CD4-positive, alpha-beta T cell treated with Interleukin-21 for 1 hour (primary cell): Measurements from ENCODE around the gene SHBG.
A peak's percentile ranks its signal among the peaks of the same experiment; 100 is the strongest.

Experiments used
- DNase-seq: peaks from one replicate; pipeline ENCODE4 v3.0.0-alpha.2; 2020

SHBG gene

DNA sequence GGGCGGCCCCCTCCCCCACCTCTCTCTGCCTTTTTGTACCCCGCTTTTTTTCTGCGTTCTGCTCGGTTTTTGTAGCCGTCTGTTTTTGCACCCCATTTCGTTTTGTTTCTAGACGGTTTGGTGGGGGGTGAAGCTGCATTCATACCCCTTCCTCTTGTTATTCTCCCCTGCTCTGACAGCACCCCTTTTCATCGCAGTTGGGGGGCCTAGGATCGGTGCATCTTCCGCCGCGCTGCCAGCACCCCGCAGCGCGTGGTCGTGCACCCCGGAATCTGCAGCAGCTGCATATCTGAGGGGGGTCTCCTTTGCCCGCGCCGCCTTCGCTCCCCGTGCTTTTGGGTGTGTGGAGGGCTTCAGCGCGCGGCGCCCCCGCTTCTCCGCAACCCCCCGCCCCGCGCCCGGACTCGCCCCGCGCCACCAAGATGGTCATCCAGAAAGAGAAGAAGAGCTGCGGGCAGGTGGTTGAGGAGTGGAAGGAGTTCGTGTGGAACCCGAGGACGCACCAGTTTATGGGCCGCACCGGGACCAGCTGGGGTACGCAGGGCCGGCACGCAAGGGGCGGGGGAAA is 21.2 kb downstream of the SHBG start:
- DNase-seq, result no peak

DNA sequence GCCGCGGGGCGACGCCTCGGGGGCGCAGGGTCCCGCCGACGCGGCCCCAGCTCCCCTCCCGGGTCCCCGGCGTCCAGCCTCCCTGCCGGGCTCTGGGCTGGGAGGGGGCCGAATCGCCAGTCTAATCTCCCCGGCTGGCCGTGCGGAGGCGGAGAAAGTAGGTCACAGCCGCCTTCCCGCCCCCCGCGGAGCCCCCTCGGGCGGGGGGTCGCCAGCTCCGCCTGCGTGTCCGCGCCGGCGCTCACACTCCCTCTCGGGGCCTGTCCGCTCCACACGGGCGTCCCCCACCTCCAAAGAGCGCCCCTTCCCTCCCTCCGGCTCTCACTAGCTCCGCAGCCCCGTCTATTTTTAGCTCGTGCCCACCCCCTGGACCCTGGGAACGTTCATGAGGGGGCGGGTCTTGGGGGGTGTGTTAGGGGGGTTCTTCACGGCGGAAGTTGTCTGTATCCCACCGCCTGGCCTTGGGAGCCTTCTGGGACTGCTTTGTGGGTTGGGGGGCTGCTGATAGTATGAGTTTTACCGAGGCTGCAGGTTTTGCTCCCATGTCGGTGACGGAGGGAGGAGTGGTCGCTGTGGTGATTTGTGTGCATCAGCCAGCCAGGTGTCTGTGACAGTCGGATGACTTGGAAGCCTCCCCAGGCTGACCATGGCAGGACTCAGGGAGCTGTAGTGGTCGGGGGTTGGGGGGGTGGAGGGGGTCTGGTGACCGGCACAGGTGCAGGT is 21.9 kb downstream of the SHBG start:
- no peak for DNase-seq

DNA sequence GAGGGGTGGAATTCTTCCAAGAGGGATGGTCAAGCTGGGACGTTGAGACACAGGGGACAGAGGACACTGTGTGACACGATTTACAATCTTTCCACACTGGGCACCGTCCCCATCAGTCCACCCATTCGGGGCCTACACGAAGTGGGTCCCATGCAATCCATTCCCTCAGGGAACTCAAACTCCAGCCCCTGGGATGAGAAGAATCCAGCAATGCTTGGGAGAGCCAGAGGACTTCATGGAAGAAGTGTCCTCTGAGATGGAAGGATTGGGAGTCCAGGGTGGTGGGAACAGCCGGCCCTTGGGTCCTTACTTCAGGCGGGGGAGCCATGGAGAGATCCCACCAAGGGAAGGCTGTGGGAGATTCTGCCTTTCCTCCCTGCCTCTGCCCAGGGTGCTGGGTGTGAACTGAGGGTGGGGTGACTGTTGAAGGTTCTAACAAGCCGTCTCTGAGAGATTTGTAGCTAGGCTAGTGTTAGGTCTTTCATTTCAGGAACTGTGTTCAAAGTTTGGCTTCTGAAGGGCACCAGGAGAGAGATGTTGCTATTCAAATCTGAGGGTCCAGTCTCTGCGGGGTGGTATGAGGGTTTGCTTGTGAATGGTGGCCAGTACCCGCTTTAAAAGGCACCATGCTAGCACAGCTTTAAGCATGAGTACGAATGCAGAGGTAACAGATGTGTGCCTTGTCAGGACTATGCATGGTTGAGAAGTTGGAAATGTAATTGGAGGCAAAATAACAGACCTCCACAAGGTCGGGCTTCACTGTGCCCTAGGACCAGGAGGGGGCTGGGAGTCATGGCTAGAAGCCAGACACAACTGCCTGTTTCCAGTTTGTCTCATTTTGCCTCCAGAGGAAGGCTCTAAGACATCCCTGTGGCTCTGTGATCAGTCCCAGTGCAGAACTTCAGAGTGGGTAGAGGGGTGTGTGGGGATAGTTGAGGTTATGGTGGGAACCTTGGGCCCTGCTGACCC is 22.7 kb downstream of the SHBG start:
- DNase-seq, result no peak

DNA sequence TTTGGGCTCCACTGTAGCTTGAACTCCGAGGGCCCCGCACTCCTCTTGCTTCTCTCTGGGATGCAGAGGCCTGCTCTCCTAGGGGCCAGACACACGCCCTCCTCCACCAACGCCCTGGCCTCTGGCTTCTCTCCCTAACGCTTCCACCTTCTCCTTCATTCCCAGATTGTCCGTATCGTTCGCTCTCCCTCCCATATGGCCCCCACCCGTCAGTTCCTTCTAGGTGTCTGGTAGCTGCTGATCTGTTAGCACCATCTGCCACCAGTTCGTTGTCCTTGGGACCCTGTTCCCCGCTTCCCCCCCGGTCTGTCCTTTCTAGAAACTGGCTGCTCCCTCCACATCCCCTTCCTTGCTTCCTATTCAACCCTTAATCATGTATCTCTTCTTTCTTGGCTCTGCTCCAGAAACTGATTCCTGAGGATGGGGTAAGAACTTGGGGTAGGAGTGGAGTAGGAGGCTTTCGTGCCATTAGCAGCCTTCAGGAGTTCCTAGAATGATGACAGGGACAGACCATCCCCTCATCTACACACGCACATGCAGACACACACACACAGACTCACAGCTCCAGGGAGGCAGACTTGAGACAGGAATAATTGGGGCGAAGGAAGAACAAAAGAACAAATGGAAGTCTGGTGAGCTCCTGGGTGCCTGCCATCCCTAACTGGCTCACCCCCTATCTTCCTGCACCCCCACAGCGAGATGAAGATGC is 25.1 kb downstream of the SHBG start:
- DNase-seq, result no peak

DNA sequence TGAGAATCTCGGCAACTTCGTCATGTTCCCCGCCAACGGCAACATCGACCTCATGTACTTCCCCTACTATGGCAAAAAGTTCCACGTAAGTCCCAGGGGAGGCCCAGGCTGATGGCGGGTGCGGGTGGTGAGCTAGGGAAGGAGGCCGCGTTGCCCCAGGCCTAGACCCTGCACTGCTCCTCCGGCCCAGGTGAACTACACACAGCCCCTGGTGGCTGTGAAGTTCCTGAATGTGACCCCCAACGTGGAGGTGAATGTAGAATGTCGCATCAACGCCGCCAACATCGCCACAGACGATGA is 25.6 kb downstream of the SHBG start:
- no peak for DNase-seq

DNA sequence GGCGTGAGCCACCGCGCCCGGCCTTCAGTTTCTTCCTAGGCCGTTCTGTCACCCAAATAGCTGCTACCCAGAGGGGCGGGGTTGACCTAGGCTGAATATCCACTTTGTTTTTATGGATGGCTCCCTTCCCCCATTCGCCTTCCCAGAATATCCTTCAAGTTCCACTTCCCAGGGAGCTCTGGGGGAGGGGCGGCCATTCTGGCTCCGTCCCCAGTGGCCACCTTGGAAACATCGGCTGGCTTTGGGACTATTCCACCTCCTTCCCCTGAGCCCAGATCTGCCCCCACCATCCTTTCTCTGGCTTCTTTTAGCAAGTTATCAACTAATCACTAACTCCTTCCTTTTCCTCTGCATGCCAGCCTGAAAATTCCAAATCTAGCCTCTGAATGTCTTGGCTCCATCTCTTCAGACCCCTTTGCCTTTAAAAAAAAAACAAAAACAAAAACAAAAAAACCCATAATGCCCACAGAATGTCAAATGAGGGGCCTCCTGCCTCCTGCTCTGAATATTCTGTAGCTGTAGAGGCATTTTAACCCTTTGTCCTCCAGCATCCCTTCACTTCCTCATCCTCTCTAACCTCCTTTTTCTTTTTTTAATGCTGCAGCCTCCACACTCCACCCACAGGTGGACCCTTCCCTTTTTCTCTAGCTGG is 27.1 kb downstream of the SHBG start:
- no peak for DNase-seq

DNA sequence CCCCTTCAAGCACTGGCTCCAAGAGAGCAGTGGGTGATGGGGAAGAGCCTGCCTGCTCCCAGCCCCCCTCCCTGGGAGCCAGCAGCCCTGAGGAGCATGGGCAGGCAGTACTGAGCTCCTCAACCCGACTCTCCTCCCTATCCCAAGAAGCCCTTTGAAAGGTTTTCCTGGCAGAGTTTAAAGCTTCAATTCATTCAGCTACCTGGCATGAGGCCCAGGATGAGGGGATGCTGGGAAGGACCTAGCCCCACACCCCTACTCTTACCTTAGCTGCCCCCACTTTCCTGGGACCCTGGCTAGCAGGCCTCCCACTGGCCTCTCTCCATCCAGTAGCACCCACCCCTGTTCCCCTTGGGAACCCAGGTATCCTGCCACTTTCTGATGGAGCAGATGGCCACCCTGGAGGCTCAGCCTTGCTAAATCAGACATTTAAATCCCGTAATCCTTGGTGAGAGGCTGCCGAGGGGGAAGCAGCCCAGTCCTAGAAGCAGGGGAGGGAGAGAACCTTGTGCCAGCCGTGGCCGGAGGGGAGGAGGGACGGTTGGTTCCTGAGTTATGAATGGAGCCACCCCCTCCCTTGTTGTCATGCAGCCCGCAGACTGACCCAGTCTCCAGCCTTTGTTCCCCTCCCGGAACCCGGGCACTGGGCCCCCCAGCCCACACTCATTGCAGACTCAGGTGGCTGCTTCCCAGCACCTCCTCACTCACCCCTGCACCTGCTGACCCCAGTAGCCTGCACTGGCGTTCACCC is 37.9 kb downstream of the SHBG start:
- DNase-seq, result no peak

DNA sequence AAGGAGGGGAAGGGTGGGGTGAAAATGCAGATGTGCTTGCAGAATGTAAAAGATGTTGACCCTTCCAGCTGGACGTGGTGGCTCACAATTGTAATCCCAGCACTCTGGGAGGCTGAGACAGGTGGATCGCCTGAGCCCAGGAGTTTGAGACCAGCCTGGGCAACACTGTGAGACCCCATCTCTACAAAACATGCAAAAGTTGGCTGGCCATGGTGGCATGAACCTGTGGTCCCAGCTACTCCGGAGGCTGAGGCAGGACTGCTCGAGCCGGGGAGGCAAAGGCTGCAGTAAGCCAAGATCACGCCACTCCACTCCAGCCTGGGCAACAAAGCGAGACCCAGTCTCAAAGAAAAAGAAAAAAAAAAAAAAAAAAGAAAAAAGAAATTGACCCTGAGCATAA is 38.5 kb downstream of the SHBG start:
- DNase-seq, result no peak

DNA sequence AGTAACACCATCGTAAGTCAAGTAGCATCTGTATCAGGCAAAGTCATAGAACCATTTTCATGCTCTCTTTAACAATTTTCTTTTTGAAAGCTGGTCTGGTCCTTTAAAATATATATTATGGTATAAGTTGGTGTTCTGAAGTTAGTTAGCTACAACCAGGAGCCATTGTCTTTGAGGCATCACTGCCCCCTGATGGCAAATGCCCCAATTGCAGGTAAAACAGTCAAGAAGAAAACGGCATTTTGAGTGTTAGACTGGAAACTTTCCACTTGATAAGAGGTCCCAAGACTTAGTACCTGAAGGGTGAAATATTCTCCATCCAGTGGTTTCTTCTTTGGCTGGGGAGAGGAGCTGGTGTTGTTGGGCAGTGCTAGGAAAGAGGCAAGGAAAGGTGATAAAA is 43.3 kb downstream of the SHBG start:
- peak; percentile 39 for DNase-seq

DNA sequence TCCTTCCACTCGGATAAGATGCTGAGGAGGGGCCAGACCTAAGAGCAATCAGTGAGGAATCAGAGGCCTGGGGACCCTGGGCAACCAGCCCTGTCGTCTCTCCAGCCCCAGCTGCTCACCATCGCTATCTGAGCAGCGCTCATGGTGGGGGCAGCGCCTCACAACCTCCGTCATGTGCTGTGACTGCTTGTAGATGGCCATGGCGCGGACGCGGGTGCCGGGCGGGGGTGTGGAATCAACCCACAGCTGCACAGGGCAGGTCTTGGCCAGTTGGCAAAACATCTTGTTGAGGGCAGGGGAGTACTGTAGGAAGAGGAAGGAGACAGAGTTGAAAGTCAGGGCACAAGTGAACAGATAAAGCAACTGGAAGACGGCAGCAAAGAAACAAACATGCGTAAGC is 45.0 kb downstream of the SHBG start:
- no peak for DNase-seq

DNA sequence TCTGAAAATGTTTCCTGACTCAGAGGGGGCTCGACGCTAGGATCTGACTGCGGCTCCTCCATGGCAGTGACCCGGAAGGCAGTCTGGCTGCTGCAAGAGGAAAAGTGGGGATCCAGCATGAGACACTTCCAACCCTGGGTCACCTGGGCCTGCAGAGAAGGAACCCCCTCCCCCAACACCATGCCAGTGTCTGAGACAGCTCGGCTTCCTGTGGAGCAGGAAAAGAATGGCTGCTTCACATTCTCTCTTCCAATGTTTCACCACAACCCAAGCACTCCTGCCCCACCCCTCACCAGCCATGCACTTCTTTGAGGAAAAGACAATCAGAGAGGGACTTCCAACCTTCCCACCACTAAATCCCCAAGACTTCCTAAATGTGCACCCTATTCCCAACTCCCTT is 46.6 kb downstream of the SHBG start:
- no peak for DNase-seq

DNA sequence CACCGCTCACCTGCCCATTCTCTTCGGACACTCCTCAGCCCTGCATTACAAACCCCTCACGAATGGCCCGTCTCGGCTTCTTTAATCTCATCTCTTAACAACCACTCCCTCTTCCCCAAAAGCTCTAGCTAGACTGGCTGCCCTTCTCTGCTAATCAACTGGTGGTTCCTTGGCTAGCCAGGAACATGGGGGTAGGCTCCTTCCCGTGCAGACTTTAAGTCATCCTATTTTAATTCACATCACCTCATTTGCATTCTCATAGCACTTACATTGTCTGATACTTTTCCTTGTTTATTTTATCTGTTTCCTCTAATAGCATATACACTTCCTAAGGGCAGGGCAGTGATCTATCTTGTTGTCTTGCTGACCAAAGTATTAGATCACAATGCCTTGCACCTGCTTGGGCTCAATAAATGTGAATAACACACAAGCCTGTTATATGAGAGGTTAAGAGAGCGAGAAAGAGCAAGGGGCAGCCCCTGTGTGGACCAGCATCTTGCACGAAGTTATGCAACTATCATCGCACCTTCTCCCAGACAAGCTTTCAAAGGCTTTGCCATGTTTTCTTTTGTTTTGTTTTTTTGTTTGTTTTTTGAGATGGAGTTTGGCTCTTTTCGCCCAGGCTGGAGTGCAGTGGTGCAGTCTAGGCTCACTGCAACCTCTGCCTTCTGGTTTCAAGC is 47.6 kb downstream of the SHBG start:
- DNase-seq, result no peak
